ENCODE data around the gene AMPH.

DNA sequence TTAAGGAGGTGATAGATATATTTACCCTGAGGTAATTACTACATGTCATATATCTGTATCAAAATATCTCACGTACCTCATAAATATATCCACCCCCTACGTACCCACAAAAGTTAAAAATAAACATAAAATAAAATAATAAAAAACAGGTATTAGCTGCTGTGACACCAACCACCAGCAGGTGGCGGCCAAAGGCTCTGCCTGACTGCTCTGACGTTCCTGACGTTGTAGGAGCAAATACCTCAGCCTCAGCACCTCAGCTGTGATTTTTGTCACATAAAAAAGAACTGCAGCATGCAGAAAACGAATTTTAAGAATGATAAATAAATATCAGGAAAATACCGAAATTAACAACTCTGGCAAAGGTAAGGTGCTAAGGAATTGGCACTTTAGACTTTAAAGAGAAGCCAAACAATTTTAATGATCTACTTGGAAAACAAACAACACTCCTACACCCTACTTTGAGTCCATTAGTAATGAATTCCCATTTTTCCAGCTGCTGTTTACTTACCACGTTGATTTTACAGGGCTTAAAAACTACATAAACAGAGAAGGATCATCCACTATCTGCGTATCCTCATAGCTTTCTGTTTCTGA, 232.3 kb downstream of the AMPH start:
- TF ChIP-seq CTCF (IDR thresholded peaks at IDR 0.05; ENCODE audit: insufficient read depth, low read length, poor library complexity, severe bottlenecking) (peak; percentile 98), EZH2phosphoT487 (conservative IDR thresholded peaks at IDR 0.05; ENCODE audit: low read length) (no peak)

Data from SU-DHL-6 (cell line).